Measurements from ENCODE around the gene MCFD2. TPM values are rescaled to one million over a fixed set of nuclear protein-coding genes. Genes with fewer than 3 reads are reported as not detected.

Gene MCFD2
- polyA plus RNA-seq = 10 to 100 TPM; 18.6 to 38.1 (median 27.4) TPM

GRCh38 chr2:46915281-46915810 is at the start of gene MCFD2:
Gene MCFD2 (minus strand): TSS chr2:46915806. CDS start chr2:46909171, 6,635 bp downstream.
- Mint-ChIP-seq H3K4me3 (peak within 1 kb of the TSS; percentile 89 to 93 (median 91)), H3K9me3 (no peaks in the 10 kb centered on the region), H3K27me3 (ENCODE audit: low read depth in 3 of 3) (peaks cover 0 to 9% (median 8%) of the 10 kb centered on the region in 3 donors), H3K4me1 (peaks cover 33 to 49% of the 10 kb centered on the region in 2 donors), H3K27ac (peak within 1 kb of the TSS; percentile 86 to 94 (median 92)), H3K36me3 (no peaks in the 10 kb centered on the region)
- DNase-seq = no peak

- H3K27me3 Mint-ChIP-seq (ENCODE audit: low read depth in 3 of 3) = peaks cover 0 to 3% (median 3%) of the 10 kb centered on the region in 3 donors
- H3K36me3 Mint-ChIP-seq = peaks cover 0 to 10% (median 5%) of the 10 kb centered on the region in 3 donors
- DNase-seq = no peak
- H3K4me3 Mint-ChIP-seq = no peak overlapping the region
- peaks cover 12 to 20% of the 10 kb centered on the region in 2 donors for H3K4me1 Mint-ChIP-seq
- H3K27ac Mint-ChIP-seq = peak overlapping the region in 1 of 6 donors; percentile 67
- H3K9me3 Mint-ChIP-seq = no peaks in the 10 kb centered on the region
Observed at GRCh38 chr2:46964835-46965560, 49.4 kb upstream of the MCFD2 start.

- no peak for DNase-seq
- Mint-ChIP-seq H3K9me3 (no peaks in the 10 kb centered on the region), H3K4me1 (peaks cover 12 to 21% of the 10 kb centered on the region in 2 donors), H3K27ac (peak overlapping the region in 2 of 6 donors; percentile 2 to 56), H3K36me3 (peaks cover 0 to 13% (median 5%) of the 10 kb centered on the region in 3 donors), H3K27me3 (ENCODE audit: low read depth in 3 of 3) (peaks cover 0 to 3% (median 2%) of the 10 kb centered on the region in 3 donors), H3K4me3 (no peak overlapping the region)
Observed at GRCh38 chr2:46963941-46964673, 48.5 kb upstream of the MCFD2 start.

GRCh38 chr2:46963210-46963609 is 47.6 kb upstream of the MCFD2 start:
- peaks cover 0 to 16% (median 5%) of the 10 kb centered on the region in 3 donors for H3K36me3 Mint-ChIP-seq
- H3K27me3 Mint-ChIP-seq (ENCODE audit: low read depth in 3 of 3) = peaks cover 0 to 3% (median 2%) of the 10 kb centered on the region in 3 donors
- H3K27ac Mint-ChIP-seq = no peak overlapping the region
- H3K4me1 Mint-ChIP-seq = peaks cover 12 to 21% of the 10 kb centered on the region in 2 donors
- H3K9me3 Mint-ChIP-seq = no peaks in the 10 kb centered on the region
- H3K4me3 Mint-ChIP-seq = no peak overlapping the region
- no peak for DNase-seq

- H3K27ac Mint-ChIP-seq = no peak overlapping the region
- no peak for DNase-seq
- H3K27me3 Mint-ChIP-seq (ENCODE audit: low read depth in 3 of 3) = peaks cover 0 to 3% (median 2%) of the 10 kb centered on the region in 3 donors
- no peaks in the 10 kb centered on the region for H3K9me3 Mint-ChIP-seq
- H3K4me3 Mint-ChIP-seq = no peak overlapping the region
- peaks cover 10 to 21% of the 10 kb centered on the region in 2 donors for H3K4me1 Mint-ChIP-seq
- peaks cover 0 to 20% (median 5%) of the 10 kb centered on the region in 3 donors for H3K36me3 Mint-ChIP-seq
Observed at GRCh38 chr2:46962751-46963150, 47.1 kb upstream of the MCFD2 start.

GRCh38 chr2:46960618-46961017 is 45.0 kb upstream of the MCFD2 start:
- H3K4me3 Mint-ChIP-seq = no peak overlapping the region
- peak overlapping the region in 2 of 6 donors; percentile 5 to 39 for H3K27ac Mint-ChIP-seq

GRCh38 chr2:46958431-46959017 is 42.9 kb upstream of the MCFD2 start:
- Mint-ChIP-seq H3K9me3 (no peaks in the 10 kb centered on the region), H3K4me1 (peaks cover 0 to 6% of the 10 kb centered on the region in 2 donors), H3K4me3 (no peak overlapping the region), H3K27ac (no peak overlapping the region), H3K27me3 (ENCODE audit: low read depth in 3 of 3) (peaks cover 0 to 3% (median 0%) of the 10 kb centered on the region in 3 donors), H3K36me3 (peaks cover 8 to 47% (median 9%) of the 10 kb centered on the region in 3 donors)
- no peak for DNase-seq

More at GRCh38 chr2:46960618-46961017, 45.0 kb upstream of the MCFD2 start:
- peaks cover 0 to 34% (median 9%) of the 10 kb centered on the region in 3 donors for H3K36me3 Mint-ChIP-seq
- H3K27me3 Mint-ChIP-seq (ENCODE audit: low read depth in 3 of 3) = peaks cover 0 to 3% (median 2%) of the 10 kb centered on the region in 3 donors
- DNase-seq = no peak
- H3K9me3 Mint-ChIP-seq = no peaks in the 10 kb centered on the region
- peaks cover 5 to 12% of the 10 kb centered on the region in 2 donors for H3K4me1 Mint-ChIP-seq

GRCh38 chr2:46956981-46957531 is 41.5 kb upstream of the MCFD2 start:
- Mint-ChIP-seq H3K27me3 (ENCODE audit: low read depth in 3 of 3) (peaks cover 0 to 3% (median 0%) of the 10 kb centered on the region in 3 donors), H3K9me3 (no peaks in the 10 kb centered on the region), H3K27ac (no peak overlapping the region), H3K4me1 (peaks cover 0 to 6% of the 10 kb centered on the region in 2 donors), H3K36me3 (peaks cover 7 to 50% (median 12%) of the 10 kb centered on the region in 3 donors), H3K4me3 (no peak overlapping the region)
- no peak for DNase-seq

GRCh38 chr2:46955764-46956163 is 40.2 kb upstream of the MCFD2 start:
- H3K27ac Mint-ChIP-seq = peak overlapping the region in 2 of 6 donors; percentile 35 to 64
- H3K36me3 Mint-ChIP-seq = peaks cover 4 to 60% (median 12%) of the 10 kb centered on the region in 3 donors
- no peak overlapping the region for H3K4me3 Mint-ChIP-seq
- peaks cover 0 to 1% (median 0%) of the 10 kb centered on the region in 3 donors for H3K27me3 Mint-ChIP-seq (ENCODE audit: low read depth in 3 of 3)
- no peaks in the 10 kb centered on the region for H3K9me3 Mint-ChIP-seq
- H3K4me1 Mint-ChIP-seq = peaks cover 0 to 6% of the 10 kb centered on the region in 2 donors
- DNase-seq = no peak

GRCh38 chr2:46954951-46955571 is 39.5 kb upstream of the MCFD2 start:
- DNase-seq = no peak
- no peak overlapping the region for H3K4me3 Mint-ChIP-seq
- H3K4me1 Mint-ChIP-seq = peaks cover 0 to 2% of the 10 kb centered on the region in 2 donors
- H3K27me3 Mint-ChIP-seq (ENCODE audit: low read depth in 3 of 3) = peaks cover 0 to 1% (median 0%) of the 10 kb centered on the region in 3 donors
- no peaks in the 10 kb centered on the region for H3K9me3 Mint-ChIP-seq
- H3K36me3 Mint-ChIP-seq = peaks cover 4 to 59% (median 15%) of the 10 kb centered on the region in 3 donors
- peak overlapping the region in 3 of 6 donors; percentile 7 to 59 (median 37) for H3K27ac Mint-ChIP-seq

- Mint-ChIP-seq H3K27me3 (ENCODE audit: low read depth in 3 of 3) (peaks cover 0 to 1% (median 0%) of the 10 kb centered on the region in 3 donors), H3K9me3 (no peaks in the 10 kb centered on the region), H3K27ac (no peak overlapping the region), H3K4me1 (peaks cover 0 to under 1% of the 10 kb centered on the region in 2 donors), H3K36me3 (peaks cover 4 to 47% (median 15%) of the 10 kb centered on the region in 3 donors), H3K4me3 (no peak overlapping the region)
- no peak for DNase-seq
Observed at GRCh38 chr2:46952171-46952570, 36.6 kb upstream of the MCFD2 start.

GRCh38 chr2:46951290-46952064 is 35.9 kb upstream of the MCFD2 start:
- Mint-ChIP-seq H3K9me3 (no peaks in the 10 kb centered on the region), H3K4me3 (no peak overlapping the region), H3K27me3 (ENCODE audit: low read depth in 3 of 3) (peaks cover 0 to 1% (median under 1%) of the 10 kb centered on the region in 3 donors), H3K4me1 (peaks cover 0 to 5% of the 10 kb centered on the region in 2 donors), H3K27ac (no peak overlapping the region), H3K36me3 (peaks cover 2 to 42% (median 15%) of the 10 kb centered on the region in 3 donors)
- DNase-seq = no peak
